B cell (primary cell): ENCODE measurements around the gene SLC25A29. TPM values are rescaled to one million over a fixed set of nuclear protein-coding genes. Genes with fewer than 3 reads are reported as not detected.
A peak's percentile ranks its signal among the peaks of the same experiment; 100 is the strongest.

Source experiments
- ATAC-seq: fragments of 200-7000 bp; cut with Tn5 transposase; one replicate; pipeline ENCODE4 v1.10.0; 2021; ENCODE audit warnings: low read depth, mild to moderate bottlenecking, moderate number of reproducible peaks, moderate library complexity
- CTCF ChIA-PET: fragments of 350-600 bp; sonication (Branson Sonifier 250); formaldehyde crosslinking; loops from one replicate; lab custom pipeline; 2021; ENCODE audit warnings: antibody characterized with exemption, inconsistent platforms; lab: Charles Lee
- POLR2A ChIA-PET: fragments of 350-600 bp; sonication (Branson Sonifier 250); formaldehyde crosslinking; loops from one replicate; lab custom pipeline; 2021; ENCODE audit warnings: antibody characterized with exemption; lab: Charles Lee
- DNase-seq: peaks from one replicate; pipeline ENCODE4 v3.0.0; 2013
- H2AFZ ChIP-seq: 2 replicates; pipeline ENCODE4 v1.6.1; 2012; ENCODE audit warnings: mild to moderate bottlenecking, low read depth, low read length; ENCODE audit not compliant: insufficient read depth, poor library complexity, severe bottlenecking
- H3K27ac ChIP-seq, 2 donors: 1 replicate in 1 of 2; 2 replicates in 1 of 2; pipeline ENCODE4 v1.5.1; 2012 to 2013; ENCODE audit warnings: low read length in 2 of 2, mild to moderate bottlenecking in 2 of 2, moderate library complexity in 1 of 2
- H3K27me3 ChIP-seq, 4 experiments: fragments of 200-600 bp in 1 of 4; sonication (generic) in 1 of 4; replicated peaks in 1 of 4; 1 replicate in 2 of 4; 2 replicates in 2 of 4; pipeline versions ENCODE4 v1.6.1 to v1.7.0; 2013 to 2016; ENCODE audit warnings: low read length in 3 of 4, mild to moderate bottlenecking in 2 of 4, mixed read lengths in 1 of 4, moderate library complexity in 1 of 4; ENCODE audit not compliant: insufficient read depth in 4 of 4, control insufficient read depth in 3 of 4; ENCODE audit errors: control extremely low read depth in 1 of 4
- H3K36me3 ChIP-seq, 2 experiments: replicated peaks in 1 of 2; 1 replicate in 1 of 2; 2 replicates in 1 of 2; pipeline versions ENCODE4 v1.6.1 to v1.7.1; 2013; ENCODE audit warnings: low read length in 1 of 2; ENCODE audit not compliant: insufficient read depth in 2 of 2, control insufficient read depth in 1 of 2; ENCODE audit errors: control extremely low read depth in 1 of 2, extremely low read depth in 1 of 2
- H3K4me1 ChIP-seq, 2 donors: fragments of 200-600 bp in 1 of 2; sonication (generic) in 1 of 2; 1 replicate in 1 of 2; 2 replicates in 1 of 2; pipeline versions ENCODE4 v1.5.1 to v1.6.1; 2013 to 2017; ENCODE audit warnings: low read length in 2 of 2; ENCODE audit not compliant: control insufficient read depth in 2 of 2, insufficient read depth in 2 of 2
- H3K4me2 ChIP-seq: replicated peaks from 2 replicates; pipeline ENCODE3; 2012; ENCODE audit warnings: mild to moderate bottlenecking, low read depth, low read length; ENCODE audit not compliant: poor library complexity, severe bottlenecking
- H3K4me3 ChIP-seq, 5 experiments: fragments of 200-600 bp in 1 of 5; sonication (generic) in 1 of 5; 1 replicate in 3 of 5; 2 replicates in 2 of 5; pipeline versions ENCODE4 v1.5.1 to v1.7.0; 2011 to 2016; ENCODE audit warnings: low read length in 4 of 5, mild to moderate bottlenecking in 4 of 5, low read depth in 2 of 5, control low read depth in 1 of 5, moderate library complexity in 1 of 5; ENCODE audit not compliant: insufficient read depth in 1 of 5; ENCODE audit errors: control extremely low read depth in 1 of 5, extremely low read depth in 1 of 5
- H3K79me2 ChIP-seq: fragments of 200-600 bp; sonication (generic); one replicate; pipeline ENCODE4 v1.6.0; 2016; ENCODE audit warnings: low read length; ENCODE audit not compliant: control insufficient read depth, insufficient read depth
- H3K9ac ChIP-seq: fragments of 200-600 bp; sonication (generic); 2 replicates; pipeline ENCODE4 v1.6.1; 2017; ENCODE audit warnings: mild to moderate bottlenecking, low read length, moderate library complexity
- H3K9me3 ChIP-seq, 3 donors: one replicate each; pipeline versions ENCODE4 v1.6.1 to v1.7.1; 2013; ENCODE audit warnings: low read length in 2 of 3; ENCODE audit not compliant: control insufficient read depth in 2 of 3, insufficient read depth in 1 of 3; ENCODE audit errors: control extremely low read depth in 1 of 3
- H4K20me1 ChIP-seq: 2 replicates; pipeline ENCODE4 v1.6.0; 2012; ENCODE audit warnings: mild to moderate bottlenecking, low read length; ENCODE audit not compliant: insufficient read depth, control insufficient read depth, poor library complexity, severe bottlenecking
- H3K27ac Mint-ChIP-seq: one replicate; pipeline ENCODE4 v1.8.0; 2021; ENCODE audit warnings: mixed read lengths
- H3K27me3 Mint-ChIP-seq: one replicate; pipeline ENCODE4 v1.8.0; 2021; ENCODE audit warnings: mixed read lengths
- H3K4me1 Mint-ChIP-seq: one replicate; pipeline ENCODE4 v1.8.0; 2021; ENCODE audit warnings: mixed read lengths
- H3K4me3 Mint-ChIP-seq: one replicate; pipeline ENCODE4 v1.8.0; 2021; ENCODE audit warnings: mixed read lengths
- H3K9me3 Mint-ChIP-seq: one replicate; pipeline ENCODE4 v1.8.0; 2022; ENCODE audit warnings: mixed read lengths; ENCODE audit not compliant: insufficient read depth
- CTCF ChIP-seq: fragments of 200-600 bp; IDR thresholded peaks from one replicate; pipeline ENCODE4 v1.8.0; 2022; ENCODE audit warnings: antibody characterized with exemption, mild to moderate bottlenecking
- EZH2 ChIP-seq: IDR thresholded peaks from 2 replicates; pipeline ENCODE4 v1.6.1; 2012; ENCODE audit warnings: borderline replicate concordance, low read depth, mild to moderate bottlenecking, moderate library complexity, low read length; ENCODE audit not compliant: insufficient read depth, poor library complexity, severe bottlenecking
- WGBS: methylation state at CpG from one replicate; pipeline ENCODE4 v1.1.5; 2013; ENCODE audit warnings: missing lambda C conversion rate; ENCODE audit not compliant: insufficient coverage; 5-methylcytosine and 5-hydroxymethylcytosine counted together
- intact Hi-C: fragments of 100-400 bp; cut with micrococcal nuclease; formaldehyde crosslinking; loops from one replicate; pipeline ENCODE4 v1.10.0; 2022
- polyA plus RNA-seq: library from polyadenylated mRNA; depleted of rRNA; stranded (reverse); fragments of >200 nt; gene quantifications from 2 replicates; pipeline ENCODE4 v1.2.3, GENCODE V29; 2012
- total RNA-seq, 2 donors: library from RNA; stranded (reverse); fragments of 120-200 nt in 1 of 2; gene quantifications; 1 replicate in 1 of 2; 2 replicates in 1 of 2; pipeline versions ENCODE4 v1.2.3 to v1.2.4, GENCODE V29; 2013 to 2022

Gene SLC25A29
- total and polyA plus RNA-seq, 2 donors (not counting 1 experiment from before 2014, with no cell fraction given) = 15.1 to 99.9 TPM

GRCh38 chr14:100332797-100333196, 26.6 kb upstream of the SLC25A29 start:
- Mint-ChIP-seq H3K9me3 (no peaks in the 10 kb centered on the region), H3K27me3 (no peaks in the 10 kb centered on the region), H3K4me3 (no peak overlapping the region), H3K4me1 (peaks cover 5% of the 10 kb centered on the region), H3K27ac (peak overlapping the region; percentile 65)
- H3K36me3 ChIP-seq = peaks cover 0 to 7% of the 10 kb centered on the region in 2 experiments
- H3K9ac ChIP-seq = no peak overlapping the region
- no peaks in the 10 kb centered on the region for H3K27me3 ChIP-seq
- no peak for TF ChIP-seq EZH2
- TF ChIP-seq CTCF = no peak
- DNase-seq = peak; percentile 53
- H3K4me3 ChIP-seq = no peak overlapping the region
- ATAC-seq = peak; percentile 84
- H3K27ac ChIP-seq = peak overlapping the region; percentile 56 to 70
- H3K9me3 ChIP-seq = peaks cover 0 to 3% (median 0%) of the 10 kb centered on the region in 3 donors
- H3K79me2 ChIP-seq = no peaks in the 10 kb centered on the region
- POLR2A ChIA-PET = interaction anchor here (1.0 kb wide), 1 partner anchor 8 kb away, joined by 3 read pairs; no protein-coding TSS in a partner anchor
- H3K4me2 ChIP-seq = no peak overlapping the region
- CTCF ChIA-PET = no interaction called here
- intact Hi-C loops = no loop called here
- no peaks in the 10 kb centered on the region for H4K20me1 ChIP-seq
- peaks cover 0 to 16% of the 10 kb centered on the region in 2 donors for H3K4me1 ChIP-seq
- WGBS = 70% methylated on average over 4 of the region's 8 CpGs
- no peak overlapping the region for H2AFZ ChIP-seq

GRCh38 chr14:100332071-100332639, 25.9 kb upstream of the SLC25A29 start:
- TF ChIP-seq EZH2 (no peak), CTCF (no peak)
- peaks cover 5% of the 10 kb centered on the region for H3K4me1 Mint-ChIP-seq
- Histone ChIP-seq H3K4me1 (peaks cover 0 to 16% of the 10 kb centered on the region in 2 donors), H3K9me3 (peaks cover 0 to 1% (median 0%) of the 10 kb centered on the region in 3 donors), H3K27ac (peak overlapping the region; percentile 56 to 70), H3K4me3 (no peak overlapping the region), H2AFZ (no peak overlapping the region), H3K36me3 (peaks cover 0 to 7% of the 10 kb centered on the region in 2 experiments), H3K9ac (no peak overlapping the region), H4K20me1 (no peaks in the 10 kb centered on the region), H3K27me3 (no peaks in the 10 kb centered on the region), H3K79me2 (no peaks in the 10 kb centered on the region), H3K4me2 (no peak overlapping the region)
- H3K4me3 Mint-ChIP-seq = no peak overlapping the region
- intact Hi-C loops = no loop called here
- H3K27me3 Mint-ChIP-seq = no peaks in the 10 kb centered on the region
- ChIA-PET POLR2A (interaction anchor here (1.0 kb wide), 1 partner anchor 9 kb away, joined by 3 read pairs; no protein-coding TSS in a partner anchor), CTCF (no interaction called here)
- ATAC-seq = no peak
- no peaks in the 10 kb centered on the region for H3K9me3 Mint-ChIP-seq
- WGBS = 87% methylated on average over 11 of the region's 11 CpGs
- H3K27ac Mint-ChIP-seq = peak overlapping the region; percentile 81
- no peak for DNase-seq
